GM19397 (cell line): ENCODE data around the gene KRTAP19-7.

Experiments
- ATAC-seq: cut with Tn5 transposase; IDR thresholded peaks from one replicate; pipeline ENCODE4 v1.9.1; 2021; ENCODE audit warnings: mild to moderate bottlenecking, moderate library complexity; ENCODE audit not compliant: unreplicated experiment

KRTAP19-7 gene

DNA sequence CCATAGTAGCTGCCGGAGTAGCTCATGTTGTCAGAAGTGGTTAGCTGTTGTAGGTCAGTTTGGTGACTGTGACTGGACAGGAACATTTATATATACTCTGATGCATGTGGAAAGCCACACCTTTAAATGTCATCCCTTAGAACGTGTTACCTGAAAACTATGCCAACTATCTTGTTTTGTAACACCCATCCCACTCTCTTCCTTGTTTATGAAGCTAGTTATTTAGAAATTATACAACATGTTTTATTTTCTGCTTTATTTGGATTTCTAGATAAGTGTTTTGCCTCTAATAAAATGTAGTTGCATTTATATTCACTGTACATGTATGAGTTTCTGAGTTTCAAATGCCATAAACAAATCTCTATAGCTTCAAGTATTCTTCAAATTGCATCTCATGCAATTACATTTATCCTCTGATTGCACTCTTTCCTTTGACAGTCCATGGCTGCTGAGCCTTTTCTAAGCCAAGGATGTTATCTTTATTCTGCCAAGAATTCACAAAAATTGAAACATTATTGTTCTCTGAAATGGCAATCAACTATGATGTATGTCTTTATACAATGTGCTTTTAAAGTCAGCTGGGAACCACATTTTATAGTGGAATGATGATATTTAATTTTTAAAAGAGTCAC, at the start of gene KRTAP19-7:
KRTAP19-7 (minus strand) TSS at position 51 of the 632 bp plus-strand sequence; CDS start at position 26, 25 bp downstream.
- ATAC-seq: no peak

- ATAC-seq: no peak
These were observed 44.9 kb upstream of the KRTAP19-7 start for GRCh38 chr21:30605968-30606367.

DNA sequence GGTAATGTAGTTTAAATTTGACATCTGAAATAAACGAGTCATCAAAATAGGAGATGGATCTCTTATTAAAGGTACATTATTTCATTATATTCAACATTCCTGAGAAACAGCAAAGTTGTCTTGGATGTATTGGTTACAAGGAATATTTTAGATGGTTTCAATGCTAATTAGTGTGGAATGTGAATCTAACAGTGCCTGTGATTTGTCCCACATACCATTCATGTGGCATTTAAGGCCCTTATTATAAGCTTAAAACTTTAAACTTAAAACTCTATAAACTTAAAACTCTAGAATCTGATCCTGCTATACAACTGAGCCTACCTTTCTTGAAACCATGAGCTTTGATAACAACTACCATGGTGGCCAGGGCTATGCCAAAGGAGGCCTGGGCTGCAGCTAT, 39.7 kb upstream of the KRTAP19-7 start, which contains the start of gene KRTAP22-1:
KRTAP22-1 (plus strand) TSS at position 301 of the 400 bp plus-strand sequence.
- ATAC-seq: no peak

GRCh38 chr21:30598802-30599201, 37.7 kb upstream of the KRTAP19-7 start, which contains the start of gene KRTAP6-2:
TSS of gene KRTAP6-2 (minus strand) at chr21:30598902. CDS start at chr21:30598874, 28 bp downstream.
- no peak for ATAC-seq

- ATAC-seq: no peak
These were observed 31.0 kb upstream of the KRTAP19-7 start, which contains the start of gene KRTAP6-3 for GRCh38 chr21:30592140-30592539. TSS of gene KRTAP6-3 (plus strand) at chr21:30592440. CDS start at chr21:30592446, 6 bp downstream.

GRCh38 chr21:30590297-30590696, 29.2 kb upstream of the KRTAP19-7 start, which contains the start of gene KRTAP22-2:
TSS of gene KRTAP22-2 (minus strand) at chr21:30590397.
- no peak for ATAC-seq

GRCh38 chr21:30582870-30583269, 21.8 kb upstream of the KRTAP19-7 start:
- ATAC-seq: no peak

DNA sequence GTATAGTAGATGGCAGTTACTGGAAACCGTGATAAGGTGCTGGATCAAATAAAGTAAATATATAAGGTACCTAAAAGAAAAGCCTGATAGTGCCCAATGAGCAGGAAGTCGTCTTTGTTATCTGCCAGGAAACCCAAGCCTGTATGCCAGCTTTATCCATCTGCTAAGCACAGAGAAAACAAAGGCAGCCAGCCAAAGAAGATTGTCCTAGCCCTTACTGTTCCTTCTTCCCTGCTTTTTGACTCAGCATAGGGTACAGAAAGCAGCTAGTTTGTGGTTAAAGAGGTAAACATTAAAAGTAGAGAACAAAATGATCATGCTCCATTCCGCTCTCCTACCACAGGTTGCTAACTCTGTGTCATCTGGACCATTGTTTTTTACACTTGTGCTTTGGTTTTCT, 19.0 kb upstream of the KRTAP19-7 start:
- no peak for ATAC-seq

GRCh38 chr21:30579346-30579745, 18.2 kb upstream of the KRTAP19-7 start:
- ATAC-seq: no peak

DNA sequence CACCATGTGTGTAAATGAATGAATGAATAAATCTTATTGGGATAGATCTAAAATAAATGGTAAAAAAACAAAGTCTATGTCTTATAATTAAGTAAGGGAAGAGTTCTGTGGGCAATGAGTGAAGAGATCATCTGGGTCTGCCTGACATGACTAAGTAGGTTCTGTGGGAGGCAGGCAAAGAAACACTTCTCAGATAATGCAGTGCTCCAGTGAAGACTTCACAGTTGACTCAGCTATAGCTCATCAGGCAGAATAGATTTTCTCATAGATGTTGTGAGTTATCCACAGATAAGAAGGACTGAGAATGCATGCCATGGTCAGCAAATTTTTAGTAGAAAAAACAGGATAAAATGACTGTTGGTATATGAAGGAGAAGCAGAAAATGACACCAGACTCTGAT, 16.7 kb upstream of the KRTAP19-7 start:
- no peak for ATAC-seq

DNA sequence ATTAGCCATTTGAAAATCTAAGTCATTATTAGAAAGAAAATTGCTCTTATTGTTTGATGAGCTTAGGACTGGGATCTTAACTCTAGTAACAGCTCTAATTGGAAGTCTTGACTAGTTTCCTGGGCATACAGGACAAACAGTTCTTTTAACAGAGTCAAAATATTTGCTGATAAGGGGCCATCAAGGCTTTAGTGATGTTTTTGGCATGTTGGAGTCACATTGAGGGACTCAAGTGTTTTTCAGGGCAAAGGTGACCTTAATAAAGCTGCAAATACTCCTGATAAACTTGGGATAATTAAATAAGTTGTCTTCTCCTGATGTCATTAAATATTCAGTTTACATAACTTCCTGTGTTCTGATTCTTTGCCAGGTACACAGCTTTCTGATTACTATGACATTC, 6.5 kb upstream of the KRTAP19-7 start:
- ATAC-seq: no peak

DNA sequence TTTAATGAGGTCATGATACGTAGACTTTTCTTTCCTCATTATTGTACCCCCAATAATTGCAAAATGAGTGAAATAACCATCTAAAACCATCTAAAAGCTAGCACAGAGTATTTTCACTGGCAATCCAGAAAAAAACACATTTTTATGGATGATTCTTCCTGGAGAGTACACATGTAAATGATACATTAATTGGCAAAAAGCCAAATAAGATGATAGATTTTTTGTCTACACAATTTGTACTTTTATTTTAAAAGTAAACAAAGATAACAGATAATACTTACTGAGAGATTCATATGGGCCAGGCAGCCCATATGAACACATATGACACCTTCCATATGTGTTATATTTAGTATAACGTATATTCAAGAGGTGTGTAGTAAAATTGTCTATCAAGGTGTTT, 2.5 kb upstream of the KRTAP19-7 start:
- no peak for ATAC-seq

DNA sequence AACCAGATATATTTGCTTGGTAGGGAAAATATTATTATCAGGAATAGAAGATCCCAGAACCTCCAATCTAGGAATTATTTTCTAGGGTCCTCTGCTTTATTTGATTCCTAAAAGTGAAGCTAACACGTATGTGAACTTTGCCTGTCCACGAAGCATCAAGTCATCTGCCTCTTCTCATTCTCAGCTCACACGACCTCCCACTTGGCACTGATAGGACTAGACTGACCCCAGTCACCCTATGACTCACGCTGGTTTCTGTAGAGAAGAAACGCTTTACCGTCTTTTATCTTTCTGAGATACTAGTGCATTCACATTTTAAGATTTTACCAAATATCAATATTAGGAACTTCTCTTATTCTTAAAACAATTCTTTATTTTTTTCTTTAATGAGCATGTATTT, 2.0 kb upstream of the KRTAP19-7 start:
- no peak for ATAC-seq

DNA sequence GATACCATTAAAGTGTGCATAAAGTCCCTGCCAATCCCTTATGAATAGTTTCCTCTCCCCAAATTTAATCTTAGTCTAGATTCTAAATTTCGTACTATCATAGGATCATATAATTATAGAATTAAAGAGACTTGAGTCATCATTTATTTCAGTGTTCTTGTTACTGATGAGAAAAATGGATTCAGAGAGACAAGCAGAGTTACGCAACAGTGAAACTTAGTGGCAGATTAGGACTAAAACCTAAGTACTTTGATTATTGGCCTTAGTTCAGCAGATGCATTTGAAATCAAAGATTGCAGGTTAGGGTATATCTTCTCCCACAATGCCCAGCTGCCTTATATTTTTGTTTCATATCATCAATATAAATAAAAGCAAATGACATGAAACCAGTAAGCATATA, 843 bp upstream of the KRTAP19-7 start:
- no peak for ATAC-seq

GRCh38 chr21:30555095-30555494, 6.0 kb downstream of the KRTAP19-7 start:
- ATAC-seq: no peak

DNA sequence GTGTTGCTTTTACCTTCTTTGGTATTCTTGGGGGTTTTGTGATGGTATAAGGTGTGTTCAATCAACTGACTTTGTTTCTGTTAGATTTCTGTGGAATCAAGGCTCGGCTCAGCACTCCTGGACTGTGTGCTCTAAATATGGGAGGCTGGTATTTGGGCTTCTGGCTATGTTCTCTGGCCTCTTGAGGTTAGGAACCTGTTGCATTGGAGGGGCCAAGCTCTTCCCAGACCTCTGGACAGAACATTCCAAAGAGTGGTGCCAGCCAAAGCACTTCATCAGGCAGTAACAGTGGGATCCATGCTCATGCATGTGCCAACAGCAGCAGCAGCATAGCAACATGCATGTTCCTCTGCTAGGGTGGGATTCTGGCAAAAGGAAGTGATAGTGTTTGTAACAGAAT, 8.3 kb downstream of the KRTAP19-7 start:
- ATAC-seq: no peak

- no peak for ATAC-seq
These were observed 19.4 kb downstream of the KRTAP19-7 start, which contains the start of gene KRTAP19-6 for GRCh38 chr21:30541764-30542163. TSS of gene KRTAP19-6 (minus strand) at chr21:30541864. CDS start at chr21:30541833, 31 bp downstream.

DNA sequence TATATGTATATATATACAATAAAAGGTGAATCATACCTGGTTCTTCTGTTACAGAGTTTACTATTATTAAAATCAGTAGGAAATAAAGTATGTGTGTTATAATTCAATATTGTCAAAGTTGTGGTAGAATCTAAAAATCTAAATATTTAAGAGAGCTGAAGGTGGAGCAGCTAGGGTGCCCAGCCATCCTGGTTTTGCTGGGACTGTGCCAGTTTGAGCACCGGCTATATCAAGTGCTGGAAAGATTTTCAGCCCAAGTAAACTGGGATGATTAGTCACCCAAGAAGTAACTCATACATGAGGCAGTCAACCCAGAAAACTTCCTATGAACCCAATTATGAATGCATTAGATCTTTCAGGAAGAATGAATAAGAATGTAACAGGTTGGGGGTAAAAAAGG, 42.2 kb downstream of the KRTAP19-7 start:
- ATAC-seq: no peak

GRCh38 chr21:30515681-30516080, 45.4 kb downstream of the KRTAP19-7 start:
- no peak for ATAC-seq
